22Rv1 (cell line): ENCODE data around the gene ZBTB20.

Experiments used
- H3K27ac ChIP-seq: fragments of 450-650 bp; 2 replicates; pipeline ENCODE4 v1.5.1; 2017
- ZFX ChIP-seq: fragments of 450-650 bp; IDR thresholded peaks from 2 replicates; pipeline ENCODE4 v1.6.1; 2017; ENCODE audit warnings: antibody characterized with exemption, borderline replicate concordance
- TF ChIP-seq, protein P1 (sequence below): fragments of 450-650 bp; IDR thresholded peaks from 2 replicates; pipeline ENCODE4 v1.5.1; 2017; ENCODE audit warnings: mild to moderate bottlenecking

Gene ZBTB20

DNA sequence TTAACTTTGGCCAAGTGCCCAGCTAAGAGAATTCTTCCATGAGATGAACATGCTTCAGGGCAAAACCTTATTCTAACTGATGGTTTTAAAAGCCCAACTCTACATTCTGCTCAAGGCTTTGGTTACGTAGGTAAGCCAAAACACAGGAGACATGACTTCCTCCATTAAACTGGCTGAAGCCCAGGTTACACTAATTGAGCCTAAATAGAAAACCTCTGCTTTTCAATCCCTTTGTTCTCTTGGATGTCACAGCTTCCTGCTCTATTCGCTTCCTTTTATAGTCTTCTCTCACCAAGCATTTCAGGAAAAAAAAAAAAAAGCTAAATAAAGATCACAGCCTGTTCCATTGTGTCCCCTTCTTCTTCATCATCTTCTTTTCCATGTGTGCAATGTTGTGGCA lies 432.9 kb downstream of the ZBTB20 start:
- peak overlapping the region; percentile 99 for H3K27ac ChIP-seq
- TF ChIP-seq, protein P1, sequence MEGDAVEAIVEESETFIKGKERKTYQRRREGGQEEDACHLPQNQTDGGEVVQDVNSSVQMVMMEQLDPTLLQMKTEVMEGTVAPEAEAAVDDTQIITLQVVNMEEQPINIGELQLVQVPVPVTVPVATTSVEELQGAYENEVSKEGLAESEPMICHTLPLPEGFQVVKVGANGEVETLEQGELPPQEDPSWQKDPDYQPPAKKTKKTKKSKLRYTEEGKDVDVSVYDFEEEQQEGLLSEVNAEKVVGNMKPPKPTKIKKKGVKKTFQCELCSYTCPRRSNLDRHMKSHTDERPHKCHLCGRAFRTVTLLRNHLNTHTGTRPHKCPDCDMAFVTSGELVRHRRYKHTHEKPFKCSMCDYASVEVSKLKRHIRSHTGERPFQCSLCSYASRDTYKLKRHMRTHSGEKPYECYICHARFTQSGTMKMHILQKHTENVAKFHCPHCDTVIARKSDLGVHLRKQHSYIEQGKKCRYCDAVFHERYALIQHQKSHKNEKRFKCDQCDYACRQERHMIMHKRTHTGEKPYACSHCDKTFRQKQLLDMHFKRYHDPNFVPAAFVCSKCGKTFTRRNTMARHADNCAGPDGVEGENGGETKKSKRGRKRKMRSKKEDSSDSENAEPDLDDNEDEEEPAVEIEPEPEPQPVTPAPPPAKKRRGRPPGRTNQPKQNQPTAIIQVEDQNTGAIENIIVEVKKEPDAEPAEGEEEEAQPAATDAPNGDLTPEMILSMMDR: no peak
- no peak for TF ChIP-seq ZFX

DNA sequence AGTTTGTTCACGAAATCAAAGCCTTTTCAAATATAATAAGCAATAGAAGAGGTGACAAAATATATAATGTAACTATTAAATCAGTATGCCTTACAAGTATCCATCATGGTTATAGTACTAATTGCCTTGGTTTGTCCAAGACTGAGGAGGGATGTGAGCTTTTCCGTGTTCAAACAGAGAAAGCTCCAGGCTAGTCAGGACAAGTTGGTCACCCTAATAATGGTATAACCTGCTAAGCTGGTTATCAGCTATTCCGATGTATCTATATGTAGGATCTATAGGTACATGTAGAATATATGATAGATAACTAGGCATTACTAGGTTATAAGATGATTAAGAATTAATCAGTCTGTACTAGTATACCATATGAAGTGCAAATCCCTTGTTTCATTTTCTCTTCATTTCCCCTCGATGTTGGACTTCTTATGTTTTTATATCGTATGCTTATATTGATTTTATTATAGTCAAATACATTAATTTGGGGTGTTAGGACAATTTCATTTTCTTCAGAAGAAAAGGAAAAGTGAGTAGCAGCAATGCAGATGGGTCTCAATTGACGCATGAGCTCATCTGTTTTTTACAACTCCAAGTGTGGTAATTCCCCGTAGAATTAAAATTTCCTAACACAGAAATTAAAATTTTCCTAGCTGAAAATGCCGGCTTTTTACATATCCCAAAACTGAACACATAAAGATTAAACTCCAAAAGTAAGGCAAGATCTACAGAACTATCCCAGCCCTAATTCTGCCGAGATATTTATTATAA lies 434.2 kb downstream of the ZBTB20 start:
- no peak for TF ChIP-seq ZFX
- TF ChIP-seq, protein P1: no peak
- peak overlapping the region; percentile 99; the same call in 1 of the 2 replicates for H3K27ac ChIP-seq

DNA sequence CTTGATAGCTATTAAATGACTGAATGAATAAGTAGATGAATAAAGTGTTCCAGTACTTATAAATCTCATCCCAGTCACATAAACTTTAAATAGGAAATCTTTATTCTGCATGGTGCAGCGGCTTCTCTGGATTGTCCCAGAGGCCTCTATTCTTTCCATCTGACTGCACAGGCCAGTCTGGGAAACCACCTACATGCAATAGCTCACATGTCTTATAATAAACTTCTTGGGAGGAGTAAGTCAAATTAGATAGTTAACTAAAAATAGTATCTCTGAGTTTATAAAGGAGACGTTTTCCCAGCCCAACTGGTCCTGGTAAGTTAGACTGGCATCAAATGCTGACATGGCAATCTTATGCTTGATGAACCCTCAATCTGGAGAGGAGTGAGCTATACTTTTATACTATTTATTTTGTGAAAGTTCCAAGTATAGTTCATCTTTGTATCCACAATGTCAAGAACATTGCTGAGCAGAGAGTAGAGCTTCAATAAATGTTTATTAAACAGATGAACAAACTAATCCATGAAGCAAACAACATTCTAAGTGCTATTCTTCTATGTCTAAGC lies 435.7 kb downstream of the ZBTB20 start:
- TF ChIP-seq, protein P1: no peak
- no peak for TF ChIP-seq ZFX
- H3K27ac ChIP-seq: peak overlapping the region; percentile 32

DNA sequence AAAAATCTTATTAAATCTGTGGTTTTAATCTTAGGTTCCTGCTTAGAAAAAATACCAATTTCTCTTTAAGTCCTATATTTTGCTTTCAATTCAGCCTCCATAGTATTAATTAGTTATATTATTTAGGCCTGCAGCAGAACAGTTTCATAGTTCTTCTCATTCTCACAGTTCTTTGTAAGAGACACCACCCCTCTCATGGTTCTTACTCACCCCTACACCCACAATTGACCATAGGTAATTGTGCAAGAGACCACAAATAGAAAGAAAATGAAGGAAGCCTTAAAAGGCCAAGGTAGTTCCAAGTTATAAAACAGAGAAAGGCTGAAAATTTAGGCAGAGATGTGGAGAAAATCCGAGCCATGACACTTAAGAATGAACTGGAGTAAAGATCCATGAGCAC lies 438.0 kb downstream of the ZBTB20 start:
- H3K27ac ChIP-seq: no peak overlapping the region
- no peak for TF ChIP-seq ZFX
- TF ChIP-seq, protein P1: no peak

DNA sequence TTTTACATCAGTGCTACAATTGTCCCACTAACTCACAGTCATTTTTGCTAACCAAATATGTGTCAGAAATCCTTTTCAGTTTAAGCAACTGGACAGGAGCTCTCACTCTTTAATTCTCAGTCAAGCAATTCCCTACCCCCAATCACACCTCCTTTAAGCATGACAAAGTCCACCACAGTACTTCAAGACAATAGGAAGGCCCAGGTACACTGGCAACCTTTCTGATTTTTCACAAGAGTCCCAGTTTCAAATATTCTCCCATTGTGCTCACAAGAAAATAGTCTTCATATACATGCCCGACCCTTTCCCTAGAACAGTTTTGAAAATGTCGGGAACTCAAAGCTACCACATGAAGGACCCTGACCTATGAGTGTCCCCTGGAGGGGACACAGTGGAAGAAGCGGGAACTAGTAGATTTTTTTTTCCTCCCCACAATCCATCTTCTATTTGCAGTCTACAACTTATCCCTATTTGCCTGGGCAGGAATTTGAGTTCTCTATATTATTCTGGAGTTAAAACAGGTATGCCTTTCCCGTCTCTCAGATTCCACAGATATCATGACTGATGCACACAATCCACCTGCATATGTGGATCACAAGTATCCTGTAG lies 439.7 kb downstream of the ZBTB20 start:
- peak overlapping the region; percentile 9; the same call in 1 of the 2 replicates for H3K27ac ChIP-seq
- TF ChIP-seq, protein P1: no peak
- no peak for TF ChIP-seq ZFX

DNA sequence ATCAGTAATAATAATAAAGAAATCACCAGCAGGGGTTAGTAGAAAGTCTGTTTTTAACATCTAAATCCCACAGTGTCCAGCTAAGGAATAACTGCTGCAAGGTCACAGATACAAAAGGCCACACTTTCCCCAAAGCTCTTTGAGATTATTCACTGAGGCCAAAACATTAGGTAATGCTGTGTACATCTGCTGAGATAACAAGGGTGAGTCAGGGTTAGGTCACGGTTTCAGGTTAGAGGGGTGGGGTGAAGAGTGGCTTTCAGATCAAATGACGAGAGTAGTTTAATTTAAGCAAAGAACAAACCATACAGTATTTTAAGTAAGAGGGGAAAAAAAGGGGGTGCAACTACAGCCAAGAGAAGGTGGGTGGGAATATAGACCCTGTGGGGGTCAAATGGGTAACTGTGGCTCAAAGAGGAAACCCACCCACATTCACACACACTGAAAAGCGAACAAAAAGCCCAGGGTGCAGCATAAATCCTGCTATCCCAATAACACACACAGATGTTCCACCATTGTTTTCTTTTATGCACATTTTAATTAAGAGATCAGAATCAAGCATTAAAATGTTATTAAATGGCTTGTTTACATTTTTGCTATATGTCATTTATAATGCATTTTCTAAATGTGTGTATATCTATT lies 440.4 kb downstream of the ZBTB20 start:
- no peak for TF ChIP-seq ZFX
- TF ChIP-seq, protein P1: no peak
- peak overlapping the region; percentile 9; the same call in 1 of the 2 replicates for H3K27ac ChIP-seq
